Measurements from ENCODE around the gene PRKG1.
A peak's percentile ranks its signal among the peaks of the same experiment; 100 is the strongest.

The PRKG1 gene

GRCh38 chr10:51057925-51058324, 16.4 kb upstream of the PRKG1 start:
- no peak for DNase-seq (ENCODE audit: low spot score)
- ChIA-PET POLR2A (ENCODE audit: low non-redundant PET) (no interaction called here), CTCF (interaction anchor here (1.0 kb wide), 1 partner anchor 365 kb away, joined by 3 read pairs; no protein-coding TSS in a partner anchor)
- TF ChIP-seq CTCF (conservative IDR thresholded peaks at IDR 0.05; ENCODE audit: low read depth): no peak
- no peak overlapping the region for H3K27ac ChIP-seq

- ChIA-PET CTCF (interaction anchor here (0.6 to 1.9 kb wide), 8 partner anchors 9 to 898 kb away, joined by 3 to 5 read pairs (median 4); no protein-coding TSS in a partner anchor), POLR2A (ENCODE audit: low non-redundant PET) (no interaction called here)
- DNase-seq (ENCODE audit: low spot score): no peak
- TF ChIP-seq CTCF (conservative IDR thresholded peaks at IDR 0.05; ENCODE audit: low read depth): no peak
- no peak overlapping the region for H3K27ac ChIP-seq
These were observed 11.1 kb upstream of the PRKG1 start for GRCh38 chr10:51063166-51063565.

GRCh38 chr10:51063659-51064535, 10.4 kb upstream of the PRKG1 start:
- POLR2A ChIA-PET (ENCODE audit: low non-redundant PET): no interaction called here
- CTCF ChIA-PET: interaction anchor here (0.6 to 1.9 kb wide), 13 partner anchors 8 to 1478 kb away, joined by 3 to 5 read pairs (median 4); no protein-coding TSS in a partner anchor
- H3K27ac ChIP-seq: no peak overlapping the region
- DNase-seq (ENCODE audit: low spot score): peak; percentile 25
- TF ChIP-seq CTCF (conservative IDR thresholded peaks at IDR 0.05; ENCODE audit: low read depth): peak; percentile 67

GRCh38 chr10:51066231-51066630, 8.1 kb upstream of the PRKG1 start:
- DNase-seq (ENCODE audit: low spot score): no peak
- no peak overlapping the region for H3K27ac ChIP-seq
- TF ChIP-seq CTCF (conservative IDR thresholded peaks at IDR 0.05; ENCODE audit: low read depth): no peak
- ChIA-PET POLR2A (ENCODE audit: low non-redundant PET) (no interaction called here), CTCF (no interaction called here)

- DNase-seq (ENCODE audit: low spot score): no peak
- no peak overlapping the region for H3K27ac ChIP-seq
- no peak for TF ChIP-seq CTCF (conservative IDR thresholded peaks at IDR 0.05; ENCODE audit: low read depth)
- ChIA-PET POLR2A (ENCODE audit: low non-redundant PET) (no interaction called here), CTCF (interaction anchor here (0.7 to 1.2 kb wide), 3 partner anchors 8 to 350 kb away, joined by 3 to 5 read pairs (median 3); no protein-coding TSS in a partner anchor)
These were observed 2.1 kb upstream of the PRKG1 start for GRCh38 chr10:51072210-51072609.

GRCh38 chr10:51072921-51073434, 1.3 kb upstream of the PRKG1 start:
- CTCF ChIA-PET: interaction anchor here (1.0 to 1.2 kb wide), 2 partner anchors 9 to 349 kb away, joined by 5 read pairs; no protein-coding TSS in a partner anchor
- DNase-seq (ENCODE audit: low spot score): no peak
- TF ChIP-seq CTCF (conservative IDR thresholded peaks at IDR 0.05; ENCODE audit: low read depth): no peak
- POLR2A ChIA-PET (ENCODE audit: low non-redundant PET): no interaction called here
- no peak overlapping the region for H3K27ac ChIP-seq
